ENCODE measurements around the gene CNPY1. TPM values are rescaled to one million over a fixed set of nuclear protein-coding genes. Genes with fewer than 3 reads are reported as not detected.
A peak's percentile ranks its signal among the peaks of the same experiment; 100 is the strongest.

Gene CNPY1
- total and polyA plus RNA-seq, 2 donors (not counting 1 experiment from before 2014, with no cell fraction given): not detected

GRCh38 chr7:155544485-155544884 lies 1.9 kb downstream of the CNPY1 start:
- Histone ChIP-seq H3K9me3 (ENCODE audit: control insufficient read depth, insufficient read depth, low read depth, low read length) (no peaks in the 10 kb centered on the region), H3K4me2 (ENCODE audit: extremely low read depth, insufficient read depth, low read length) (no peak overlapping the region), H3K9ac (ENCODE audit: insufficient read depth, low read length) (no peak overlapping the region), H3K4me3 (replicated peaks in 1 of 4; ENCODE audit: control extremely low read depth in 1 of 4, insufficient read depth in 1 of 4, low read depth in 3 of 4, low read length in 4 of 4) (no peak overlapping the region), H3K36me3 (ENCODE audit: control insufficient read depth, insufficient read depth, low read length) (no peaks in the 10 kb centered on the region), H3K79me2 (ENCODE audit: control insufficient read depth, insufficient read depth, low read length) (no peaks in the 10 kb centered on the region), H3K27ac (ENCODE audit: insufficient read depth, low read length) (no peak overlapping the region), H3K27me3 (ENCODE audit: control insufficient read depth, insufficient read depth, low read length) (no peaks in the 10 kb centered on the region), H3K4me1 (ENCODE audit: control insufficient read depth, extremely low read depth, insufficient read depth, low read length) (no peaks in the 10 kb centered on the region), H2AFZ (ENCODE audit: low read length) (no peak overlapping the region), H4K20me1 (ENCODE audit: control insufficient read depth, extremely low read depth, insufficient read depth, low read length) (no peaks in the 10 kb centered on the region)
- TF ChIP-seq CTCF (conservative IDR thresholded peaks at IDR 0.05 in 1 of 2, IDR thresholded peaks at IDR 0.05 in 1 of 2; ENCODE audit: low read depth in 1 of 2, low read length in 2 of 2): no peak
- TF ChIP-seq EZH2 (IDR thresholded peaks at IDR 0.05; ENCODE audit: low read length, missing control alignments): no peak
- no peak for DNase-seq (ENCODE audit: low read depth in 2 of 2)

GRCh38 chr7:155543926-155544325 lies 2.4 kb downstream of the CNPY1 start:
- Histone ChIP-seq H3K4me1 (ENCODE audit: control insufficient read depth, extremely low read depth, insufficient read depth, low read length) (no peaks in the 10 kb centered on the region), H2AFZ (ENCODE audit: low read length) (no peak overlapping the region), H3K27ac (ENCODE audit: insufficient read depth, low read length) (no peak overlapping the region), H4K20me1 (ENCODE audit: control insufficient read depth, extremely low read depth, insufficient read depth, low read length) (no peaks in the 10 kb centered on the region), H3K4me2 (ENCODE audit: extremely low read depth, insufficient read depth, low read length) (no peak overlapping the region), H3K9ac (ENCODE audit: insufficient read depth, low read length) (no peak overlapping the region), H3K27me3 (ENCODE audit: control insufficient read depth, insufficient read depth, low read length) (no peaks in the 10 kb centered on the region), H3K36me3 (ENCODE audit: control insufficient read depth, insufficient read depth, low read length) (no peaks in the 10 kb centered on the region), H3K79me2 (ENCODE audit: control insufficient read depth, insufficient read depth, low read length) (no peaks in the 10 kb centered on the region), H3K9me3 (ENCODE audit: control insufficient read depth, insufficient read depth, low read depth, low read length) (no peaks in the 10 kb centered on the region), H3K4me3 (replicated peaks in 1 of 4; ENCODE audit: control extremely low read depth in 1 of 4, insufficient read depth in 1 of 4, low read depth in 3 of 4, low read length in 4 of 4) (no peak overlapping the region)
- DNase-seq (ENCODE audit: low read depth in 2 of 2): no peak
- TF ChIP-seq EZH2 (IDR thresholded peaks at IDR 0.05; ENCODE audit: low read length, missing control alignments) (no peak), CTCF (conservative IDR thresholded peaks at IDR 0.05 in 1 of 2, IDR thresholded peaks at IDR 0.05 in 1 of 2; ENCODE audit: low read depth in 1 of 2, low read length in 2 of 2) (no peak)

DNA sequence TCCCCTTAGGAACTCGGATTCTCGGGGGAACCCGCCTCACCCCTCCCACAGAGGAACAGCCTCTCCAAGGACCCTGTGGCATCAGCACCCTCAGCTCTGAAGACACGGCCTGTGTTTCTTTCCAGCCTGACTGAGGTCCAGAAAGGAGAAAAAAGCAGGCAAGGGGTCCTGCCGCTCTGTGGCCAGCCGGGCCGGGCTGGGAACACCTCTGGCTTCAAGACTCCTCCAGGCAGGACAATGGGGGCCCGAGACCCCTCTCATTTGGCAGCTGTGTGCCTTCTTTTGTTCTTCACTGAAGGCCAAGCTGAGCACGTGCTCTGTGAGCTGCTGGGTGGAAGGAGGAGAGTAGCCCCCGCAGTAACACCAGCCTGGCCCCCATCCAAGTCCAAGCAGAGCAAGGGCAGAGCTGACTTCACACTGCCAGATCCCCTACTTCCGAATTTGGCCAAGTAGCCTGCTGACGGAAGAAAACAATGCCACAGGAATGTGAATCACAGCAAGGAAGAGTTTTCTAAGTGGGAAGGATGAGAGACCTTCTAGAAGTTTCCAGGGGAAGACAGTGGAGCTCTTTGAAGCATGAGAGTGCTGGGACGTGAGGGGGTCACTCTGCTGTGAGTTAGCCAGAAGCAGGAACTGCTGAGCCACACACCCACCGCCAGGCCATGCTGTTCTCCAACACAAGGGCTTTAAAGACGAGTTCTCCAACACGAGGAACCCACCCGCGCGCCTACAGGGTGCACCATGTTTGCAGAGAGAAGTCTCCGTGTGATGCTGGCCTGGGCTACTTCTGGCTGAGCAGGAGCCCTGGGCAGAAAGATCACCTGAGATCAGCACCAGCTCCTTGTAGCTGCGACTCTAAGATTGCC lies 3.1 kb downstream of the CNPY1 start:
- Histone ChIP-seq H3K36me3 (ENCODE audit: control insufficient read depth, insufficient read depth, low read length) (no peaks in the 10 kb centered on the region), H3K4me1 (ENCODE audit: control insufficient read depth, extremely low read depth, insufficient read depth, low read length) (no peaks in the 10 kb centered on the region), H3K4me3 (replicated peaks in 1 of 4; ENCODE audit: control extremely low read depth in 1 of 4, insufficient read depth in 1 of 4, low read depth in 3 of 4, low read length in 4 of 4) (no peak overlapping the region), H3K27me3 (ENCODE audit: control insufficient read depth, insufficient read depth, low read length) (no peaks in the 10 kb centered on the region), H3K9ac (ENCODE audit: insufficient read depth, low read length) (no peak overlapping the region), H4K20me1 (ENCODE audit: control insufficient read depth, extremely low read depth, insufficient read depth, low read length) (no peaks in the 10 kb centered on the region), H3K4me2 (ENCODE audit: extremely low read depth, insufficient read depth, low read length) (no peak overlapping the region), H3K27ac (ENCODE audit: insufficient read depth, low read length) (no peak overlapping the region), H3K79me2 (ENCODE audit: control insufficient read depth, insufficient read depth, low read length) (no peaks in the 10 kb centered on the region), H2AFZ (ENCODE audit: low read length) (no peak overlapping the region), H3K9me3 (ENCODE audit: control insufficient read depth, insufficient read depth, low read depth, low read length) (no peaks in the 10 kb centered on the region)
- DNase-seq (ENCODE audit: low read depth in 2 of 2): peak in 1 of 2 donors; percentile 27
- TF ChIP-seq EZH2 (IDR thresholded peaks at IDR 0.05; ENCODE audit: low read length, missing control alignments): no peak
- no peak for TF ChIP-seq CTCF (conservative IDR thresholded peaks at IDR 0.05 in 1 of 2, IDR thresholded peaks at IDR 0.05 in 1 of 2; ENCODE audit: low read depth in 1 of 2, low read length in 2 of 2)

Measured in fibroblast of lung (primary cell).